GM12865 (cell line): ENCODE measurements around the gene ARL4A.

Experiments used
- DNase-seq: peaks from one replicate; pipeline ENCODE4 v3.0.0; 2010; ENCODE audit warnings: low read depth
- H3K4me3 ChIP-seq: 2 replicates; pipeline ENCODE4 v1.5.1; 2011; ENCODE audit warnings: mild to moderate bottlenecking, low read depth, low read length, control low read depth
- CTCF ChIP-seq: IDR thresholded peaks from 2 replicates; pipeline ENCODE4 v1.5.1; 2011; ENCODE audit warnings: low read length, control low read depth, low read depth, inconsistent platforms; ENCODE audit not compliant: insufficient read depth; ENCODE audit errors: missing control alignments

The ARL4A gene

GRCh38 chr7:12721286-12721830 is 33.9 kb downstream of the ARL4A start:
- TF ChIP-seq CTCF: no peak
- no peak for DNase-seq
- H3K4me3 ChIP-seq: no peak overlapping the region

- no peak overlapping the region for H3K4me3 ChIP-seq
- no peak for DNase-seq
- TF ChIP-seq CTCF: no peak
These were observed 34.7 kb downstream of the ARL4A start for GRCh38 chr7:12722136-12722535.

- no peak for TF ChIP-seq CTCF
- no peak for DNase-seq
- no peak overlapping the region for H3K4me3 ChIP-seq
These were observed 35.5 kb downstream of the ARL4A start for GRCh38 chr7:12722636-12723605.

- DNase-seq: no peak
- no peak overlapping the region for H3K4me3 ChIP-seq
- no peak for TF ChIP-seq CTCF
These were observed 38.3 kb downstream of the ARL4A start for GRCh38 chr7:12725575-12726316.

GRCh38 chr7:12726908-12727307 is 39.5 kb downstream of the ARL4A start:
- no peak overlapping the region for H3K4me3 ChIP-seq
- no peak for DNase-seq
- TF ChIP-seq CTCF: no peak

GRCh38 chr7:12727455-12728191 is 40.2 kb downstream of the ARL4A start:
- no peak for TF ChIP-seq CTCF

More at GRCh38 chr7:12727455-12728191, 40.2 kb downstream of the ARL4A start:
- DNase-seq: peak; percentile 11
- no peak overlapping the region for H3K4me3 ChIP-seq
